Measurements from ENCODE around the gene COA7.

- TF ChIP-seq POLR2A (IDR thresholded peaks at IDR 0.05) (no peak), CTCF (IDR thresholded peaks at IDR 0.05) (no peak)
Observed at GRCh38 chr1:52738148-52738547, 40.0 kb upstream of the COA7 start.
